Thymus (tissue), 11 donors: ENCODE measurements around the gene ZNF75A. TPM values are rescaled to one million over a fixed set of nuclear protein-coding genes. Genes with fewer than 3 reads are reported as not detected.
A peak's percentile ranks its signal among the peaks of the same experiment; 100 is the strongest.

Experiments used
- DNase-seq, 9 donors: peaks; one replicate each; pipeline ENCODE4 v3.0.0-alpha.2; 2013; ENCODE audit warnings: low spot score in 9 of 9, low read depth in 6 of 9, missing footprints in 1 of 9
- H3K27ac ChIP-seq, 2 donors: one replicate each; pipeline ENCODE4 v1.5.1; 2013; ENCODE audit warnings: control low read depth in 1 of 2, low read depth in 1 of 2, low read length in 1 of 2, mild to moderate bottlenecking in 1 of 2, moderate library complexity in 1 of 2
- H3K27me3 ChIP-seq, 2 donors: one replicate each; pipeline ENCODE4 v1.5.1; 2013; ENCODE audit warnings: low read length in 1 of 2; ENCODE audit not compliant: control insufficient read depth in 2 of 2, insufficient read depth in 1 of 2
- H3K36me3 ChIP-seq, 2 donors: one replicate each; pipeline ENCODE4 v1.5.1; 2013; ENCODE audit warnings: low read length in 1 of 2, mild to moderate bottlenecking in 1 of 2, moderate library complexity in 1 of 2; ENCODE audit not compliant: control insufficient read depth in 2 of 2, insufficient read depth in 2 of 2
- H3K4me1 ChIP-seq, 2 donors: one replicate each; pipeline ENCODE4 v1.5.1; 2013; ENCODE audit warnings: low read length in 2 of 2; ENCODE audit not compliant: control insufficient read depth in 2 of 2, insufficient read depth in 2 of 2
- H3K4me3 ChIP-seq, 2 donors: one replicate each; pipeline ENCODE4 v1.5.1; 2013; ENCODE audit warnings: low read length in 2 of 2, control low read depth in 1 of 2, mild to moderate bottlenecking in 1 of 2
- H3K9me3 ChIP-seq, 2 donors: one replicate each; pipeline ENCODE4 v1.5.1; 2013; ENCODE audit warnings: low read length in 1 of 2, mild to moderate bottlenecking in 1 of 2; ENCODE audit not compliant: control insufficient read depth in 2 of 2, insufficient read depth in 1 of 2
- WGBS: extraction: QIAGEN DNeasy Blood & Tissue Kit; methylation state at CpG from one replicate; pipeline ENCODE4 v1.1.7; 2013; 5-methylcytosine and 5-hydroxymethylcytosine counted together
- polyA plus RNA-seq: library from polyadenylated mRNA; stranded (reverse); fragments of 200-250 nt; gene quantifications from one replicate; pipeline ENCODE4 v1.2.3, GENCODE V29; 2013
- total RNA-seq: library from RNA; stranded (reverse); fragments of 120-200 nt; gene quantifications from one replicate; pipeline ENCODE4 v1.2.4, GENCODE V29; 2013
- donor health status: healthy.

The ZNF75A gene
- total and polyA plus RNA-seq, 2 donors, result 25.9 to 44.7 TPM

DNA sequence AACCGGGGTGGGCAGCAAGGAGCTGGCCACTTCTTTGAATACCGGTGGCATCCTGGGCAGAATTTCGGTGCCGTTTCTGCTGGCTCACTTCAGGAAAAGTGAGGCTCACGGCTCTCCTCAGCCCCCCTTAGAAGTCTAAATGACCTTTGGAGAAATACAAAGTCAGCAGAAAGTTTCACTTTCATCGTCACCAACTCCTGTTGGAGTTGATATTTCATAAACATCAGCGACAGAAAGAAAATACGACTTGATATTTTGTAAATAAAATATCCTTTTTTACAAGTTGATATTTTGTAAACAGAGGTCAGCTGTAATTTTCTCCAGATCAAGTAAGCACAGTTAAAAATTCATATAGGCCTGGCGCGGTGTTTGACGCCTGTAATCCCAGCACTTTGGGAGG is 781 bp downstream of the ZNF75A start:
- Histone ChIP-seq H3K27me3 (peaks cover 0 to 3% of the 10 kb centered on the region in 2 donors), H3K27ac (peak overlapping the region in 1 of 2 donors; percentile 96), H3K36me3 (peaks cover 19 to 29% of the 10 kb centered on the region in 2 donors), H3K4me1 (peaks cover 8 to 13% of the 10 kb centered on the region in 2 donors), H3K9me3 (peaks cover 12 to 65% of the 10 kb centered on the region in 2 donors), H3K4me3 (peak overlapping the region; percentile 76 to 84)
- 70% methylated on average over 11 of the region's 11 CpGs for WGBS
- DNase-seq, result no peak

DNA sequence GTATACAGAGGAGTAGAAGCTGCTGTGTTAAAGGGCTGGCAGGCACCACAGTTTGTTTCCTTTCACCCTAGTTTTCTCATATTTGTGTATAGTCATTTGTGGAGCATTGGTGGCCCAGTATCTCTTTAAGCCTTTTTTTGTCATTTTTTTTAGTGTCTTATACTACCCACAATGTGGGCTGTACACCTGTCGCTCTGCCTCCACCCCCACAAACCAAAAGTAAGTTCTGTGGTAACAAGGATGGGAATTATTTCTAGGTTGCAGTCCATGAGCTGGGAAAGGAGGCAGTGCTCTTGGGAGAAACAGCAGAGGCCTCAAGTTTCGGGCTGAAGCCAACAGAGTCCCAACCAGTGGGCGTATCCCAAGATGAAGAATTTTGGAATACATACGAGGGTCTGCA is 6.2 kb downstream of the ZNF75A start:
- H3K9me3 ChIP-seq, result peaks cover 23 to 67% of the 10 kb centered on the region in 2 donors
- no peaks in the 10 kb centered on the region for H3K27me3 ChIP-seq
- H3K4me1 ChIP-seq, result no peaks in the 10 kb centered on the region
- no peak overlapping the region for H3K4me3 ChIP-seq
- H3K36me3 ChIP-seq, result peaks cover 50 to 52% of the 10 kb centered on the region in 2 donors
- DNase-seq, result no peak
- 96% methylated on average over 4 of the region's 4 CpGs for WGBS
- no peak overlapping the region for H3K27ac ChIP-seq

DNA sequence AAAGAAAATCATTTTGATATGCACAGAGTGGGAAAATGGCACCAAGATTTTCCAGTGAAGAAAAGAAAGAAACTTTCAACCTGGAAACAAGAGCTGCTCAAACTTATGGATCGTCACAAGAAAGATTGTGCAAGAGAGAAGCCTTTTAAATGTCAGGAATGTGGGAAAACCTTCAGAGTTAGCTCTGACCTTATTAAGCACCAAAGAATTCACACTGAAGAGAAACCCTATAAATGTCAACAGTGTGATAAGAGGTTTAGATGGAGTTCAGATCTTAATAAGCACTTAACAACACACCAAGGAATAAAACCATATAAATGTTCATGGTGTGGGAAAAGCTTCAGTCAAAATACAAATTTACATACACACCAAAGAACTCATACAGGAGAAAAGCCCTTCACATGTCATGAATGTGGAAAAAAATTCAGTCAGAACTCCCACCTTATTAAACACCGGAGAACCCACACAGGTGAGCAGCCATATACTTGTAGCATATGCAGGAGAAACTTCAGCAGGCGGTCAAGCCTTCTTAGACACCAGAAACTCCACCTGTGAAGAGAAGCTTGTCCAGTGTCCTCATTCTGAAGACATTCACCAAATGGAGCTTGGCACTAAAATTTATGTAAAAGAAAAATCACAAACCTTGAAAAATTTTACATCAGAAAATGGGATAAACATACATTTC is 12.2 kb downstream of the ZNF75A start:
- peak in 1 of 9 donors; percentile 22 for DNase-seq
- no peaks in the 10 kb centered on the region for H3K4me1 ChIP-seq
- WGBS, result 98% methylated on average over 3 of the region's 3 CpGs
- peaks cover 38 to 41% of the 10 kb centered on the region in 2 donors for H3K36me3 ChIP-seq
- H3K4me3 ChIP-seq, result no peak overlapping the region
- H3K9me3 ChIP-seq, result peaks cover 33 to 49% of the 10 kb centered on the region in 2 donors
- H3K27ac ChIP-seq, result no peak overlapping the region
- H3K27me3 ChIP-seq, result no peaks in the 10 kb centered on the region

DNA sequence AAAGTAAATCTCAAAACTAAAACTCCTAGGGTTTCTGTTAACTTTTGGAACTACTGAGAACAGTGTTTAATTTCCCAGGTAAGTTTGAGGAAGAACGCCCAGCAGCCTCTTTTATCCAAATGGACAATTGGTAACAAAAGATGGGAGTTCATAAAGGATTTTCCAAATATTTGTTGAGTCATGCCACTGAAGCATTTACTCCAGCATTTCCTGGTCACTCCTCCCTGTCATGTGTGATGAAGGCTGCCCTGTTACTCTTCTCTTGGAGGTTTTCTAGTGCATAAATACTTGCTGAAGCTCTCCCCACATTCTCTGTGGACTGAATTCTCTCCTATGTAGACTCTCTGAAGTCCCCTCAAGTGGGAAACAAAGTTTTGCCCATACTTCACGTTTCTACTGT is 16.5 kb downstream of the ZNF75A start:
- H3K27me3 ChIP-seq, result no peaks in the 10 kb centered on the region
- no peak overlapping the region for H3K27ac ChIP-seq
- H3K36me3 ChIP-seq, result peaks cover 11 to 12% of the 10 kb centered on the region in 2 donors
- H3K4me1 ChIP-seq, result no peaks in the 10 kb centered on the region
- H3K9me3 ChIP-seq, result peaks cover 17 to 29% of the 10 kb centered on the region in 2 donors
- WGBS, result 69% methylated on average over 2 of the region's 2 CpGs
- H3K4me3 ChIP-seq, result no peak overlapping the region
- no peak for DNase-seq

DNA sequence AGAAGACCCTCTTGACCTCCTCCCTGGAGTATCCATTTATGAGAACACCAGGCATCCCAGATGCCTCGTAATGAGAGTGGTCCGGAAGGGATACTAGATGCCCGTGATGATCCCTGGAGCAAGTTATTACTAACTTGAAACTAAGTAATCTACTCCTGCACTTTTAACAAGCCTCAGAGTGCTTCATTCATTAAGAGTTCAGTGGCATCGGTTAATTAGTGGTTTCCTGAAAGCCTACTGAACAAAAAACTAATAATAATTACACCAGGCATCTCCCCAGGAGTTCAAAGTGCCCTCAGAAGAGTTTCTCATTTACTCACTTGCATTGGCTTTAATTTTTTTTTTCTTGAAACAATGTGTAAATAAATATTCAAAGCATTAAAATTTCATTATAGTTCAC is 22.2 kb downstream of the ZNF75A start:
- 85% methylated on average over 4 of the region's 4 CpGs for WGBS
- no peaks in the 10 kb centered on the region for H3K9me3 ChIP-seq
- H3K4me1 ChIP-seq, result no peaks in the 10 kb centered on the region
- DNase-seq, result no peak
- H3K4me3 ChIP-seq, result no peak overlapping the region
- no peaks in the 10 kb centered on the region for H3K36me3 ChIP-seq
- H3K27me3 ChIP-seq, result no peaks in the 10 kb centered on the region
- H3K27ac ChIP-seq, result no peak overlapping the region

DNA sequence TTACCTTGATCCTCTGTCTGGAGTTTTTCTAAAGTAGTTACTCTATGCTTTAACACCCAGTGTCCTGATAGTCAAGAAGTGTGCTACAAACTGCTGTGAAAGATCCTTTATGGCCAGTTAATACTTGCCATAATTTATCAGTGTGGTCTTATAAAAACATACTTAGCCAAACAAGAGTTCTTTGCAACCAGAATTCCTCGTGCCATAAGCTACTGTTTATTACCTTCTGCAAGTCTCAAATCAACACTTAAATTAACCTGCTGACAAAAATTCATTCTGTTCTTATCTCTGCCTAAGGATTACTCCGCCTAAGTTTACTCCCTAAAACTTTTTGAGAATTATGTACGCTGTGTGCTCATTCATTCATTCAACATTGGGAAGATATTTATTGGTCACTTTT is 22.8 kb downstream of the ZNF75A start:
- no peaks in the 10 kb centered on the region for H3K36me3 ChIP-seq
- no peaks in the 10 kb centered on the region for H3K4me1 ChIP-seq
- H3K9me3 ChIP-seq, result peaks cover 0 to under 1% of the 10 kb centered on the region in 2 donors
- H3K4me3 ChIP-seq, result no peak overlapping the region
- DNase-seq, result no peak
- no peak overlapping the region for H3K27ac ChIP-seq
- WGBS, result 77% methylated on average over 3 of the region's 3 CpGs
- no peaks in the 10 kb centered on the region for H3K27me3 ChIP-seq

DNA sequence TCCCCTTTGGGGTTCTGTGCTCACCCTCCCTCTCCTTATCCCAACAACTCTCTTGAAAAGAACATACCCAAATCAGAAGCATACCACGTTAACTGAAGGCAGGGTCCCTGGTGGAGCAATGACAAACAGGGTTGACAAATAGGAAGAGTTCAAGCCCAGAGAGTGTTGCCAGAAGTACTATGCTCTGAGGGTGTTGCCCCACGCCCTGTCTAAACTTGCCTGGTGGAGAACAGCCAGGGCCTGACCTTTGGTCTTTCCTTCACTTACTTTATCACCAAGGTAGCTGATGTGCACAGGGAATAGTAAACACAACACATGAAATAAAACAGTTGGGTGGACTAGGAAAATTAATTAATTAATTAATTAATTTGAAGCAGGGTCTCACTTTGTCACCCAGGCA is 23.3 kb downstream of the ZNF75A start:
- H3K9me3 ChIP-seq, result peaks cover 0 to 4% of the 10 kb centered on the region in 2 donors
- 74% methylated on average over 2 of the region's 2 CpGs for WGBS
- DNase-seq, result no peak
- H3K4me3 ChIP-seq, result no peak overlapping the region
- H3K27me3 ChIP-seq, result no peaks in the 10 kb centered on the region
- no peaks in the 10 kb centered on the region for H3K36me3 ChIP-seq
- H3K4me1 ChIP-seq, result no peaks in the 10 kb centered on the region
- no peak overlapping the region for H3K27ac ChIP-seq

DNA sequence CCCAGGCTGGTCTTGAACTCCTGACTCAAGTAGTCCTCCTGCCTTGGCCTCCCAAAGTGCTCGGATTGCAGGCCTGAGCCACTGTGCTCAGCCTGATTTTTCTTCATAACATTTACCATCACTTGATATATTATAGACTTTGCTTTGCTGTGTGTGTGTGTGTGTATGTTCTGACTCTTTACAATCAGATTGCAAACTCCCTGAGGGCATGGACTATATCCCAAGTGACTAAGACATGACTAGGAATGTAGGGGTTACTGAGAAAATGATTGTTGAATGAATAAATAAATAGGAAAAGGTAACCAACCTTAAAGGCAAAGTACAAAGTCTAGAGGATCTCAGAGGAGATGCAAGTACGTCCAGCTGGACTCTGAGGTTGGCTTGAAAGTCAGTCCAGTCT is 40.7 kb downstream of the ZNF75A start:
- Histone ChIP-seq H3K27me3 (no peaks in the 10 kb centered on the region), H3K36me3 (no peaks in the 10 kb centered on the region), H3K9me3 (peaks cover 0 to 10% of the 10 kb centered on the region in 2 donors), H3K27ac (no peak overlapping the region), H3K4me1 (peaks cover 0 to 4% of the 10 kb centered on the region in 2 donors), H3K4me3 (no peak overlapping the region)
- WGBS, result 92% methylated on average over 2 of the region's 2 CpGs
- DNase-seq, result no peak

DNA sequence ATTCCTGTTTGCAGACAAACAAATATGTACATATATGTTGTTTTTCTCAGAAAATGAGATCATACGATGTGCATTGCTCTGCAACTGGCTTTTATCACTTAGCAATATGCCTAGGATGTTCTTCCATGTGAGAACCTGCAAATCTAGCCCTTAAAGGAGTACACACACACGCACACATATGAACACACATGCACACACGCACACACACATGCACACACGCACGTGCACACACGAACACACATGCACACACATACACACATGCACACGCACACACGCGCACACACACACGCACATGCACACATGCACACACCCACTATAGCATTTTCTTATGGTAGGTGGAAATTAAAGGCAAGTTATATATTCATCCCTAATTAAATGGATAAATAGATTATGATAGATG is 42.3 kb downstream of the ZNF75A start:
- H3K4me3 ChIP-seq, result no peak overlapping the region
- peaks cover 0 to 6% of the 10 kb centered on the region in 2 donors for H3K9me3 ChIP-seq
- DNase-seq, result no peak
- H3K4me1 ChIP-seq, result peaks cover 0 to 4% of the 10 kb centered on the region in 2 donors
- H3K27me3 ChIP-seq, result no peaks in the 10 kb centered on the region
- no peak overlapping the region for H3K27ac ChIP-seq
- no peaks in the 10 kb centered on the region for H3K36me3 ChIP-seq
- WGBS, result 91% methylated on average over 10 of the region's 10 CpGs
